Measurements from ENCODE around the gene YAE1.

Gene YAE1

GRCh38 chr7:39566023-39566921 is at the start of gene YAE1:
TSS of gene YAE1 (plus strand) at chr7:39566404. CDS start at chr7:39566419, 15 bp downstream.
- Histone ChIP-seq H3K9ac (ENCODE audit: low read depth, low read length) (peak within 1 kb of the TSS; percentile 76), H3K79me2 (ENCODE audit: insufficient read depth, low read length) (peaks cover 40% of the 10 kb centered on the region), H3K4me2 (ENCODE audit: insufficient read depth, low read length) (peak within 1 kb of the TSS; percentile 73), H3K27me3 (ENCODE audit: insufficient read depth, low read length, poor library complexity) (no peaks in the 10 kb centered on the region), H4K20me1 (ENCODE audit: insufficient read depth, low read length) (no peaks in the 10 kb centered on the region), H3K36me3 (ENCODE audit: insufficient read depth, low read length) (peaks cover 19% of the 10 kb centered on the region; the same call in 1 of the 2 replicates), H3K27ac (ENCODE audit: low read length) (peak within 1 kb of the TSS; percentile 88), H2AFZ (ENCODE audit: low read depth, low read length) (peak within 1 kb of the TSS; percentile 99), H3K4me3 (ENCODE audit: low read depth in 1 of 2, low read length in 2 of 2) (peak within 1 kb of the TSS; percentile 77 to 90), H3K4me1 (ENCODE audit: insufficient read depth, low read length) (peaks cover 22% of the 10 kb centered on the region), H3K9me3 (ENCODE audit: insufficient read depth, low read length, severe bottlenecking) (no peaks in the 10 kb centered on the region)
- no peak for TF ChIP-seq EZH2 (IDR thresholded peaks at IDR 0.05; ENCODE audit: borderline replicate concordance, low read depth, low read length, severe bottlenecking)
- no peak for TF ChIP-seq CTCF (IDR thresholded peaks at IDR 0.05; ENCODE audit: borderline replicate concordance, extremely low read depth, low read length, poor library complexity, severe bottlenecking)
- ATAC-seq (ENCODE audit: insufficient read depth, low read depth), result peak; percentile 97
- peak; percentile 87 for DNase-seq

GRCh38 chr7:39516498-39516897 is 49.7 kb upstream of the YAE1 start:
- Histone ChIP-seq H2AFZ (ENCODE audit: low read depth, low read length) (no peak overlapping the region), H3K9me3 (ENCODE audit: insufficient read depth, low read length, severe bottlenecking) (peaks cover 4% of the 10 kb centered on the region), H4K20me1 (ENCODE audit: insufficient read depth, low read length) (no peaks in the 10 kb centered on the region), H3K4me1 (ENCODE audit: insufficient read depth, low read length) (peaks cover 17% of the 10 kb centered on the region), H3K36me3 (ENCODE audit: insufficient read depth, low read length) (no peaks in the 10 kb centered on the region), H3K27me3 (ENCODE audit: insufficient read depth, low read length, poor library complexity) (no peaks in the 10 kb centered on the region), H3K79me2 (ENCODE audit: insufficient read depth, low read length) (no peaks in the 10 kb centered on the region), H3K9ac (ENCODE audit: low read depth, low read length) (no peak overlapping the region), H3K4me3 (ENCODE audit: low read depth in 1 of 2, low read length in 2 of 2) (no peak overlapping the region), H3K27ac (ENCODE audit: low read length) (no peak overlapping the region), H3K4me2 (ENCODE audit: insufficient read depth, low read length) (no peak overlapping the region)
- DNase-seq (no peak), ATAC-seq (ENCODE audit: insufficient read depth, low read depth) (no peak)
- TF ChIP-seq CTCF (IDR thresholded peaks at IDR 0.05; ENCODE audit: borderline replicate concordance, extremely low read depth, low read length, poor library complexity, severe bottlenecking), result no peak
- TF ChIP-seq EZH2 (IDR thresholded peaks at IDR 0.05; ENCODE audit: borderline replicate concordance, low read depth, low read length, severe bottlenecking), result no peak

GRCh38 chr7:39517240-39517639 is 49.0 kb upstream of the YAE1 start:
- H4K20me1 ChIP-seq (ENCODE audit: insufficient read depth, low read length), result no peaks in the 10 kb centered on the region
- no peaks in the 10 kb centered on the region for H3K27me3 ChIP-seq (ENCODE audit: insufficient read depth, low read length, poor library complexity)
- DNase-seq (no peak), ATAC-seq (ENCODE audit: insufficient read depth, low read depth) (no peak)
- H3K36me3 ChIP-seq (ENCODE audit: insufficient read depth, low read length), result no peaks in the 10 kb centered on the region
- H3K4me1 ChIP-seq (ENCODE audit: insufficient read depth, low read length), result peaks cover 15% of the 10 kb centered on the region; the same call in 1 of the 2 replicates
- H3K27ac ChIP-seq (ENCODE audit: low read length), result no peak overlapping the region
- no peak overlapping the region for H2AFZ ChIP-seq (ENCODE audit: low read depth, low read length)
- TF ChIP-seq EZH2 (IDR thresholded peaks at IDR 0.05; ENCODE audit: borderline replicate concordance, low read depth, low read length, severe bottlenecking), result no peak
- no peak for TF ChIP-seq CTCF (IDR thresholded peaks at IDR 0.05; ENCODE audit: borderline replicate concordance, extremely low read depth, low read length, poor library complexity, severe bottlenecking)
- no peaks in the 10 kb centered on the region for H3K79me2 ChIP-seq (ENCODE audit: insufficient read depth, low read length)
- no peak overlapping the region for H3K4me3 ChIP-seq (ENCODE audit: low read depth in 1 of 2, low read length in 2 of 2)
- H3K4me2 ChIP-seq (ENCODE audit: insufficient read depth, low read length), result no peak overlapping the region
- no peaks in the 10 kb centered on the region for H3K9me3 ChIP-seq (ENCODE audit: insufficient read depth, low read length, severe bottlenecking)
- no peak overlapping the region for H3K9ac ChIP-seq (ENCODE audit: low read depth, low read length)

All from DND-41 (cell line).